Activated T-cell treated with anti-CD3 and anti-CD28 coated beads, Interleukin-2, amount 50 U/mL, for 72 hours (primary cell): ENCODE results near the gene TBK1. TPM values are rescaled to one million over a fixed set of nuclear protein-coding genes. Genes with fewer than 3 reads are reported as not detected.
A peak's percentile ranks its signal among the peaks of the same experiment; 100 is the strongest.

Experiments used
- ATAC-seq, 2 donors: fragments of 150-1000 bp; cut with Tn5 transposase; replicated peaks in 1 of 2; 2 replicates each; pipeline ENCODE4 v1.10.0; 2021; ENCODE audit warnings: moderate library complexity in 2 of 2, mild to moderate bottlenecking in 1 of 2
- DNase-seq, 2 donors: peaks; one replicate each; pipeline ENCODE4 v3.0.0; 2021 to 2022; ENCODE audit warnings: mixed read lengths in 1 of 2
- H3K27ac Mint-ChIP-seq: one replicate; pipeline ENCODE4 v1.8.0; 2022; ENCODE audit warnings: mild to moderate bottlenecking, moderate library complexity, mixed read lengths
- H3K27me3 Mint-ChIP-seq: one replicate; pipeline ENCODE4 v1.8.0; 2022; ENCODE audit warnings: low read depth, mixed read lengths
- H3K36me3 Mint-ChIP-seq, 2 donors: one replicate each; pipeline ENCODE4 v1.8.0; 2022; ENCODE audit warnings: mixed read lengths in 2 of 2, mild to moderate bottlenecking in 1 of 2; ENCODE audit not compliant: insufficient read depth in 2 of 2
- H3K4me1 Mint-ChIP-seq: one replicate; pipeline ENCODE4 v1.8.0; 2022; ENCODE audit warnings: low read depth, mixed read lengths
- H3K4me3 Mint-ChIP-seq, 2 donors: one replicate each; pipeline ENCODE4 v1.8.0; 2022; ENCODE audit warnings: mild to moderate bottlenecking in 2 of 2, mixed read lengths in 2 of 2, moderate library complexity in 2 of 2
- H3K9me3 Mint-ChIP-seq, 2 donors: one replicate each; pipeline ENCODE4 v1.8.0; 2022; ENCODE audit warnings: mixed read lengths in 2 of 2
- total RNA-seq, 2 donors: library from RNA; stranded (reverse); gene quantifications; one replicate each; pipeline ENCODE4 v1.2.3, GENCODE V29; 2022

Gene TBK1
- total RNA-seq, 2 donors from 2014 or later, result 20.6 to 23.9 TPM

GRCh38 chr12:64457923-64458322, 6.0 kb downstream of the TBK1 start:
- Mint-ChIP-seq H3K36me3 (peaks cover 7 to 19% of the 10 kb centered on the region in 2 donors), H3K27ac (peak overlapping the region; percentile 95), H3K9me3 (no peaks in the 10 kb centered on the region), H3K27me3 (no peaks in the 10 kb centered on the region), H3K4me3 (peak overlapping the region in 1 of 2 donors; percentile 76), H3K4me1 (peaks cover 51% of the 10 kb centered on the region)
- DNase-seq (no peak), ATAC-seq (no peak)

- H3K36me3 Mint-ChIP-seq, result peaks cover 8 to 22% of the 10 kb centered on the region in 2 donors
- H3K9me3 Mint-ChIP-seq, result no peaks in the 10 kb centered on the region
- peak overlapping the region; percentile 91 for H3K27ac Mint-ChIP-seq
- ATAC-seq, result peak; percentile 12 to 23
- DNase-seq, result peak in 1 of 2 donors; percentile 10
- H3K27me3 Mint-ChIP-seq, result no peaks in the 10 kb centered on the region
- H3K4me3 Mint-ChIP-seq, result peak overlapping the region; percentile 77 to 85
- peaks cover 42% of the 10 kb centered on the region for H3K4me1 Mint-ChIP-seq
Measured at GRCh38 chr12:64459394-64459891, 7.5 kb downstream of the TBK1 start.

- ATAC-seq, result peak in 1 of 2 donors; percentile 36
- Mint-ChIP-seq H3K36me3 (peaks cover 6 to 33% of the 10 kb centered on the region in 2 donors), H3K4me1 (peaks cover 24% of the 10 kb centered on the region)
Measured at GRCh38 chr12:64461634-64462414, 9.9 kb downstream of the TBK1 start.

GRCh38 chr12:64466178-64466577, 14.3 kb downstream of the TBK1 start:
- Mint-ChIP-seq H3K9me3 (no peaks in the 10 kb centered on the region), H3K27ac (no peak overlapping the region), H3K27me3 (no peaks in the 10 kb centered on the region), H3K4me1 (no peaks in the 10 kb centered on the region), H3K36me3 (peaks cover 5 to 28% of the 10 kb centered on the region in 2 donors), H3K4me3 (no peak overlapping the region)
- no peak for ATAC-seq
- no peak for DNase-seq

More at GRCh38 chr12:64461634-64462414, 9.9 kb downstream of the TBK1 start:
- Mint-ChIP-seq H3K27ac (no peak overlapping the region), H3K4me3 (peak overlapping the region in 1 of 2 donors; percentile 14), H3K27me3 (no peaks in the 10 kb centered on the region), H3K9me3 (no peaks in the 10 kb centered on the region)
- DNase-seq, result no peak

- DNase-seq (no peak), ATAC-seq (no peak)
- no peaks in the 10 kb centered on the region for H3K4me1 Mint-ChIP-seq
- no peak overlapping the region for H3K4me3 Mint-ChIP-seq
- H3K36me3 Mint-ChIP-seq, result peaks cover 8 to 27% of the 10 kb centered on the region in 2 donors
- H3K27ac Mint-ChIP-seq, result no peak overlapping the region
- H3K9me3 Mint-ChIP-seq, result no peaks in the 10 kb centered on the region
- no peaks in the 10 kb centered on the region for H3K27me3 Mint-ChIP-seq
Measured at GRCh38 chr12:64468966-64469365, 17.0 kb downstream of the TBK1 start.

- Mint-ChIP-seq H3K27ac (no peak overlapping the region), H3K27me3 (no peaks in the 10 kb centered on the region), H3K9me3 (no peaks in the 10 kb centered on the region), H3K4me3 (no peak overlapping the region), H3K36me3 (peaks cover 8 to 27% of the 10 kb centered on the region in 2 donors), H3K4me1 (no peaks in the 10 kb centered on the region)
- ATAC-seq (no peak), DNase-seq (no peak)
Measured at GRCh38 chr12:64469455-64470142, 17.7 kb downstream of the TBK1 start.

- H3K4me1 Mint-ChIP-seq, result no peaks in the 10 kb centered on the region
- H3K27ac Mint-ChIP-seq, result no peak overlapping the region
- peaks cover 11 to 28% of the 10 kb centered on the region in 2 donors for H3K36me3 Mint-ChIP-seq
Measured at GRCh38 chr12:64470495-64470894, 18.6 kb downstream of the TBK1 start.

GRCh38 chr12:64473176-64473575, 21.3 kb downstream of the TBK1 start:
- DNase-seq (no peak), ATAC-seq (no peak)
- Mint-ChIP-seq H3K36me3 (peaks cover 19 to 46% of the 10 kb centered on the region in 2 donors), H3K27ac (peak overlapping the region; percentile 50), H3K4me1 (no peaks in the 10 kb centered on the region), H3K27me3 (no peaks in the 10 kb centered on the region), H3K9me3 (peaks cover 2 to 5% of the 10 kb centered on the region in 2 donors), H3K4me3 (no peak overlapping the region)

More at GRCh38 chr12:64470495-64470894, 18.6 kb downstream of the TBK1 start:
- H3K4me3 Mint-ChIP-seq, result no peak overlapping the region
- H3K27me3 Mint-ChIP-seq, result no peaks in the 10 kb centered on the region
- ATAC-seq (no peak), DNase-seq (no peak)
- peaks cover 0 to 2% of the 10 kb centered on the region in 2 donors for H3K9me3 Mint-ChIP-seq

GRCh38 chr12:64475518-64475917, 23.6 kb downstream of the TBK1 start:
- Mint-ChIP-seq H3K36me3 (peaks cover 19 to 41% of the 10 kb centered on the region in 2 donors), H3K4me1 (no peaks in the 10 kb centered on the region), H3K4me3 (no peak overlapping the region), H3K27me3 (no peaks in the 10 kb centered on the region), H3K9me3 (peaks cover 2 to 5% of the 10 kb centered on the region in 2 donors), H3K27ac (no peak overlapping the region)
- ATAC-seq (no peak), DNase-seq (no peak)

- Mint-ChIP-seq H3K9me3 (peaks cover 2 to 5% of the 10 kb centered on the region in 2 donors), H3K36me3 (peaks cover 16 to 39% of the 10 kb centered on the region in 2 donors), H3K4me3 (no peak overlapping the region), H3K4me1 (no peaks in the 10 kb centered on the region), H3K27me3 (no peaks in the 10 kb centered on the region), H3K27ac (no peak overlapping the region)
- DNase-seq, result no peak
- ATAC-seq, result no peak
Measured at GRCh38 chr12:64476844-64477243, 24.9 kb downstream of the TBK1 start.

- H3K9me3 Mint-ChIP-seq, result peaks cover 2 to 5% of the 10 kb centered on the region in 2 donors
- no peak overlapping the region for H3K27ac Mint-ChIP-seq
- ATAC-seq (no peak), DNase-seq (no peak)
- peaks cover 13 to 37% of the 10 kb centered on the region in 2 donors for H3K36me3 Mint-ChIP-seq
- no peaks in the 10 kb centered on the region for H3K27me3 Mint-ChIP-seq
- H3K4me1 Mint-ChIP-seq, result no peaks in the 10 kb centered on the region
- no peak overlapping the region for H3K4me3 Mint-ChIP-seq
Measured at GRCh38 chr12:64478661-64479060, 26.7 kb downstream of the TBK1 start.

GRCh38 chr12:64480148-64480547, 28.2 kb downstream of the TBK1 start:
- H3K27me3 Mint-ChIP-seq, result no peaks in the 10 kb centered on the region
- ATAC-seq, result no peak
- no peak for DNase-seq
- H3K27ac Mint-ChIP-seq, result no peak overlapping the region
- H3K36me3 Mint-ChIP-seq, result peaks cover 12 to 32% of the 10 kb centered on the region in 2 donors
- peaks cover 2 to 5% of the 10 kb centered on the region in 2 donors for H3K9me3 Mint-ChIP-seq
- no peaks in the 10 kb centered on the region for H3K4me1 Mint-ChIP-seq
- no peak overlapping the region for H3K4me3 Mint-ChIP-seq

GRCh38 chr12:64486657-64487056, 34.7 kb downstream of the TBK1 start:
- DNase-seq (no peak), ATAC-seq (no peak)
- Mint-ChIP-seq H3K36me3 (peaks cover 0 to 28% of the 10 kb centered on the region in 2 donors), H3K9me3 (no peaks in the 10 kb centered on the region), H3K27ac (no peak overlapping the region), H3K4me3 (no peak overlapping the region), H3K27me3 (no peaks in the 10 kb centered on the region), H3K4me1 (peaks cover 17% of the 10 kb centered on the region)
